ENCODE data around the gene SLC25A23. TPM values are rescaled to one million over a fixed set of nuclear protein-coding genes. Genes with fewer than 3 reads are reported as not detected.

Gene SLC25A23
- total RNA-seq, 1 donor from 2014 or later, result 41.8 TPM

DNA sequence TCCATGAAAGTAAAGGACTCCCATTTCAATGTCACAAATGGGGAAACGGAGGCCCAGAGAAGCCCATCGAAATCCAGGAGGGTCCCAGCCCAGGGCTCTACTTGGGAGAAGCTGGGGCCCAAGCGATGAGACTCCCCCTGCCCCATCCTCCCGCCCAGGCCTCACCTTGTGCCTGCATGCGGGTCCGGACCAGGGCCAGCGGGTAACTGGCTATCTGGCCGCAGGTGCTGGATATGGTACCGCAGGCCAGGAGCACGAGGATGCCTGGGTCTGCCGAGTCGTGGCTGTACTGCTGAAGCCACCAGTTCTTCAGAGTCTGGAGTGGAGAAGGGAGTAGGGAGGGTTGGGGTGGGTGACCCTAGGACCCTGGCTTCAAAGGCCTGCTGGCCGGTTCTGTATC is 15.6 kb downstream of the SLC25A23 start:
- Histone ChIP-seq H3K79me2 (ENCODE audit: insufficient read depth, low read length) (no peaks in the 10 kb centered on the region), H3K27ac (ENCODE audit: low read depth, low read length) (no peak overlapping the region), H3K4me2 (ENCODE audit: low read length) (no peak overlapping the region), H3K36me3 (ENCODE audit: insufficient read depth, low read length) (no peaks in the 10 kb centered on the region), H2AFZ (ENCODE audit: low read depth, low read length) (no peak overlapping the region), H4K20me1 (ENCODE audit: insufficient read depth, low read length) (no peaks in the 10 kb centered on the region), H3K4me3 (ENCODE audit: insufficient read depth, low read depth, low read length) (no peak overlapping the region), H3K27me3 (ENCODE audit: insufficient read depth, low read length) (no peaks in the 10 kb centered on the region), H3K9me3 (ENCODE audit: insufficient read depth, low read depth, low read length) (no peaks in the 10 kb centered on the region), H3K9ac (ENCODE audit: low read length) (no peak overlapping the region), H3K4me1 (ENCODE audit: insufficient read depth, low read length) (no peaks in the 10 kb centered on the region)
- H3K27ac Mint-ChIP-seq (ENCODE audit: unreplicated experiment), result no peak overlapping the region
- no peaks in the 10 kb centered on the region for H3K4me1 Mint-ChIP-seq (ENCODE audit: low read depth, unreplicated experiment)
- no peak for TF ChIP-seq EZH2 (IDR thresholded peaks at IDR 0.05; ENCODE audit: insufficient read depth, low read length)
- TF ChIP-seq, protein P1, sequence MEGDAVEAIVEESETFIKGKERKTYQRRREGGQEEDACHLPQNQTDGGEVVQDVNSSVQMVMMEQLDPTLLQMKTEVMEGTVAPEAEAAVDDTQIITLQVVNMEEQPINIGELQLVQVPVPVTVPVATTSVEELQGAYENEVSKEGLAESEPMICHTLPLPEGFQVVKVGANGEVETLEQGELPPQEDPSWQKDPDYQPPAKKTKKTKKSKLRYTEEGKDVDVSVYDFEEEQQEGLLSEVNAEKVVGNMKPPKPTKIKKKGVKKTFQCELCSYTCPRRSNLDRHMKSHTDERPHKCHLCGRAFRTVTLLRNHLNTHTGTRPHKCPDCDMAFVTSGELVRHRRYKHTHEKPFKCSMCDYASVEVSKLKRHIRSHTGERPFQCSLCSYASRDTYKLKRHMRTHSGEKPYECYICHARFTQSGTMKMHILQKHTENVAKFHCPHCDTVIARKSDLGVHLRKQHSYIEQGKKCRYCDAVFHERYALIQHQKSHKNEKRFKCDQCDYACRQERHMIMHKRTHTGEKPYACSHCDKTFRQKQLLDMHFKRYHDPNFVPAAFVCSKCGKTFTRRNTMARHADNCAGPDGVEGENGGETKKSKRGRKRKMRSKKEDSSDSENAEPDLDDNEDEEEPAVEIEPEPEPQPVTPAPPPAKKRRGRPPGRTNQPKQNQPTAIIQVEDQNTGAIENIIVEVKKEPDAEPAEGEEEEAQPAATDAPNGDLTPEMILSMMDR (IDR thresholded peaks at IDR 0.05; ENCODE audit: insufficient read depth, low read depth, low read length), result no peak
- peaks cover 2% of the 10 kb centered on the region for H3K9me3 Mint-ChIP-seq (ENCODE audit: unreplicated experiment)
- FAIRE-seq, result no peak
- H3K36me3 Mint-ChIP-seq (ENCODE audit: low read depth, unreplicated experiment), result peaks cover 12% of the 10 kb centered on the region
- H3K4me3 Mint-ChIP-seq (ENCODE audit: unreplicated experiment), result no peak overlapping the region
- peaks cover under 1% of the 10 kb centered on the region for H3K27me3 Mint-ChIP-seq (ENCODE audit: low read depth, unreplicated experiment)
- no peak for DNase-seq (ENCODE audit: low read depth)

DNA sequence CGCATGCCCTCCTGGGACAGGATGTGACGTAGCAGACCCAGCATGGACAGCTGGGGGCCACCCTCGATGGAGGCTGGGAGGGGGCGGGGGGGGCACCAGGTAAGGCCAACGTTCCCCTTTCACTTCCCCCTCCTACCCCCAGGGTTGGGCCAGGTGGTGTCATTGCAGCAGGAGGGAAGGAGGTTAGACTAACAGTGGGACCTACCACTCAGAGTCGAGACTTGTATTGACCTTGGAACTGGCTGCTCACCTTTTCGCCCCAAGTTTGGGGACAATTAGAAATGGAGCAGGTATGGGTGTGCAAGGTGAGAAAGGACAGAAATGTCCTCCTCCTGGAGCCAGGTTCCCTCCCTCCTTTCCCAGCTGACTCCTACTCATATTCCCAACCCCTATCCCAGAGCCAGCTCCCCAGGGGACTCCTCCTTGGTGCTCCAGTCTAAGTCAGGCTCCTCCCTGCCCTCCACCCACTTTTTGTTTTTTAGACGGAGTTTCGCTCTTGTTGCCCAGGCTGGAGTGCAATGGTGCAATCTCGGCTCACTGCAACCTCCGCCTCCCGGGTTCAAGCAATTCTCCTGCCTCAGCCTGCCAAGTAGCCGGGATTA is 17.4 kb downstream of the SLC25A23 start:
- Histone ChIP-seq H3K4me3 (ENCODE audit: insufficient read depth, low read depth, low read length) (no peak overlapping the region), H3K9me3 (ENCODE audit: insufficient read depth, low read depth, low read length) (no peaks in the 10 kb centered on the region), H2AFZ (ENCODE audit: low read depth, low read length) (no peak overlapping the region), H3K36me3 (ENCODE audit: insufficient read depth, low read length) (no peaks in the 10 kb centered on the region), H3K9ac (ENCODE audit: low read length) (no peak overlapping the region), H3K4me2 (ENCODE audit: low read length) (no peak overlapping the region), H4K20me1 (ENCODE audit: insufficient read depth, low read length) (no peaks in the 10 kb centered on the region), H3K27me3 (ENCODE audit: insufficient read depth, low read length) (no peaks in the 10 kb centered on the region), H3K27ac (ENCODE audit: low read depth, low read length) (no peak overlapping the region), H3K79me2 (ENCODE audit: insufficient read depth, low read length) (no peaks in the 10 kb centered on the region), H3K4me1 (ENCODE audit: insufficient read depth, low read length) (no peaks in the 10 kb centered on the region)
- Mint-ChIP-seq H3K27me3 (ENCODE audit: low read depth, unreplicated experiment) (peaks cover 4% of the 10 kb centered on the region), H3K36me3 (ENCODE audit: low read depth, unreplicated experiment) (peaks cover 14% of the 10 kb centered on the region), H3K4me3 (ENCODE audit: unreplicated experiment) (no peak overlapping the region), H3K27ac (ENCODE audit: unreplicated experiment) (no peak overlapping the region), H3K9me3 (ENCODE audit: unreplicated experiment) (peaks cover 2% of the 10 kb centered on the region), H3K4me1 (ENCODE audit: low read depth, unreplicated experiment) (no peaks in the 10 kb centered on the region)
- TF ChIP-seq, protein P1 (IDR thresholded peaks at IDR 0.05; ENCODE audit: insufficient read depth, low read depth, low read length), result no peak
- no peak for TF ChIP-seq EZH2 (IDR thresholded peaks at IDR 0.05; ENCODE audit: insufficient read depth, low read length)
- no peak for FAIRE-seq
- no peak for DNase-seq (ENCODE audit: low read depth)

DNA sequence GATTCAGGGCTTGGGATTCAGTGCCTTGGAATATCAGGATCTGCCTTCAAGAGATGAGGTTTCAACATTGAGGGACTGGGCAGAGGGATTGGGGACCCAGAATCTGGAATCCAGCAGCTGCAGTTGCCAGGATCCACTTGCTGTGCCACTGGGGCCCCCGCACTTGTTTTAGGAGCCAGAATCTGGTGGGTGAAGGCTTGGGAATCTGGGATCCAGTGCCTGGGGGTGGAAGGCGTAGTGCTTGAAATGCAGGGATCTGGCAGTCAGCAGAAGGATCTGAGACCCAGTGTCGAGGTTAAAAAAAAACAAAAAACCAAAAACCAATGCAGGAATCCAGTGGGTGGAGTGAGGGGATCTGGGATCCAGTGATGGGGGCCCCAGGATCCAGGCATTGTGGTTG is 18.7 kb downstream of the SLC25A23 start:
- no peak overlapping the region for H3K4me3 Mint-ChIP-seq (ENCODE audit: unreplicated experiment)
- no peak overlapping the region for H3K4me2 ChIP-seq (ENCODE audit: low read length)
- H3K4me3 ChIP-seq (ENCODE audit: insufficient read depth, low read depth, low read length), result no peak overlapping the region
- no peaks in the 10 kb centered on the region for H3K27me3 ChIP-seq (ENCODE audit: insufficient read depth, low read length)
- H2AFZ ChIP-seq (ENCODE audit: low read depth, low read length), result no peak overlapping the region
- H3K4me1 Mint-ChIP-seq (ENCODE audit: low read depth, unreplicated experiment), result no peaks in the 10 kb centered on the region
- TF ChIP-seq EZH2 (IDR thresholded peaks at IDR 0.05; ENCODE audit: insufficient read depth, low read length), result no peak
- H3K27ac ChIP-seq (ENCODE audit: low read depth, low read length), result no peak overlapping the region
- H3K9me3 Mint-ChIP-seq (ENCODE audit: unreplicated experiment), result peaks cover 2% of the 10 kb centered on the region
- no peaks in the 10 kb centered on the region for H3K36me3 ChIP-seq (ENCODE audit: insufficient read depth, low read length)
- H3K27me3 Mint-ChIP-seq (ENCODE audit: low read depth, unreplicated experiment), result peaks cover 4% of the 10 kb centered on the region
- FAIRE-seq (no peak), DNase-seq (ENCODE audit: low read depth) (no peak)
- H3K9ac ChIP-seq (ENCODE audit: low read length), result no peak overlapping the region
- no peaks in the 10 kb centered on the region for H4K20me1 ChIP-seq (ENCODE audit: insufficient read depth, low read length)
- H3K36me3 Mint-ChIP-seq (ENCODE audit: low read depth, unreplicated experiment), result peaks cover 12% of the 10 kb centered on the region
- no peak overlapping the region for H3K27ac Mint-ChIP-seq (ENCODE audit: unreplicated experiment)
- no peaks in the 10 kb centered on the region for H3K9me3 ChIP-seq (ENCODE audit: insufficient read depth, low read depth, low read length)
- no peaks in the 10 kb centered on the region for H3K79me2 ChIP-seq (ENCODE audit: insufficient read depth, low read length)
- no peaks in the 10 kb centered on the region for H3K4me1 ChIP-seq (ENCODE audit: insufficient read depth, low read length)

All from astrocyte (in vitro differentiated cells and primary cell).